Activated naive CD8-positive, alpha-beta T cell treated with anti-CD3 and anti-CD28 coated beads, Interleukin-2, amount 50 U/mL, for 16 hours (primary cell): ENCODE results near the gene NSMCE4A.
"Not testable (repeated sequence)": the region's sequence is repeated elsewhere in the genome, so short reads cannot be mapped to it uniquely, and the experiment has no call there.

ENCODE experiments used
- DNase-seq: peaks from one replicate; pipeline ENCODE4 v3.0.0-alpha.2; 2020; ENCODE audit warnings: low read depth, low spot score

Gene NSMCE4A

DNA sequence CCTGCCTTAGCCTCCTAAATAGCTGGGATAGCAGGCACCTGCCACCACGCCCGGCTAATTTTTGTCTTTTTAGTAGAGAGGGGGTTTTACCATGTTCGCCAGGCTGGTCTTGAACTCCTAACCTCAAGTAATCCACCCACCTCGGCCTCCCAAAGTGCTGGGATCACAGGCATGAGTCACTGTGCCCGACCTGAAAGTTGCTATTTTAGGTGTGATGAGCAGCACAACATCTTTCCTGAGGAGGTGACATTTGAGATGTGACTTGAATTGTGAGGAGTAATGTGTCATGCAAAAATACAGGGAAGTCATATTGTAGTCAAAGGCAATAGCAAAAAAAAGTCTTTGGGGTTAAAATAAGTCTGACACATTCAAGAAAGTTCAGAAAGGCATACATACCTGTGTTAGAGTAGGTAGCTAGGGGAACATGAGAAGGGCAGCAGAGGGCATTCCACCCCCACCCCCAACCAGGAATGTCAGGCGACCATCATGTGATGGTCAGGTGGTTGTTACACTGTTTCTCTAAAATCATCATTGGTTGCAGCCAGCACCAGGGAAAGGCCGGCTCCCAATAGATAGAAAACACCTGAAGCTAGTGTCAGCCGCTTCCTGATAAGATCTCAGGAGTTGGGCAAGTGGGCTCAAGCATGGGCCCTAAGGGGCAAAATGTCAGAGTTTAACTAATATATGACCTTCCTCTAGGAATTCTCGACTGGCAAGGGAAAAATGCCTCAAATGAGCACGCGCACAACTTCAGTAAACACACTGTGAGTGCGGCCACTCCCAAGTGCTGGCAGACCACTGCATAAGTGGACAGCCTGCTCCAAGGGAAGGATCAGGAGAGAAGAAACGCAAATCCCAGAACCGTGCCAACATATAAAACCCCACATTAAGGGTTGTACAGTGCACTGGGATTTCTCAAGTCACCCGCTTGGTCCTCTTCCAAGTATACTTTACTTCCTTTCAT, 13.6 kb upstream of the NSMCE4A start, which contains the start of gene TACC2:
Gene TACC2, plus strand, starts transcription at position 803 of the 964 bp plus-strand sequence. CDS start 32,819 bp downstream, outside the sequence.
- no peak for DNase-seq

- DNase-seq, result no peak
Measured at GRCh38 chr10:121984463-121984862, 9.4 kb upstream of the NSMCE4A start.

DNA sequence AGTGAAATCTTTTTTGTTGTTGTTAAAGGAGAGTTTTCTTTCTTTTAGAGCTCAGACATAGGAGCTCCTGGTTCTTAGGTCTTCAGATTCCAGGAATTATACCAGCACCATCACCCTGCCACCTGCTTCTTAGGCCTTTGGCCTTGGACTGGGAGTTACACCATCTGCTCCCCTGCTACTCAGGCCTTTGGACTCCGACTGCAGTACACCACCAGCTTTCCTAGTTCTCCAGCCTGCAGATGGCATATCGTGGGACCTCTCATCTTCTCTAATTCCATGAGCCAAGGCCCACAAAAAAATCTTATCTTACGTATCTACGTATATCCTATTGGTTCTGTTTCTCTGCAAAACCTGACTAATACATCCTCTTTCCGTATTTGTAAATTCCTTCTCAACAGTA, 8.8 kb upstream of the NSMCE4A start:
- no peak for DNase-seq

DNA sequence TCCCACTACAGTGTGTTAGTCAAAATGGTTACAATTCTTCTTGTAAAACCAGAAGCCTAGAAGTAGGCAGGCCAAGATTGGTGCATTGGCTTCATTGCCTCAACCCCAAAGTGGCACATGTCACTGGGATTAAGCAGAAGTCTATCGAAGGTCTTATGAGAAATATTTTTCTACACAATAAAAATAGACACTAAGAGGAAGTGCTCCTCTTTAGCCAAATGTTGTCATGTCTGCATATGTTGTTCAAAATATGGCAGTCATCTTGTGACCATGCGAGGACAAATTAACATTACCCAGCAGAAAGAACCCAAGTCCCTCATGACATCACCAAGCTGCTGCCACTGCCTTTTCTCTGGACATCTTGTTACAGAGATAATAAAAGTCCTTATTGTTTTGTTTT, 6.3 kb upstream of the NSMCE4A start:
- no peak for DNase-seq

DNA sequence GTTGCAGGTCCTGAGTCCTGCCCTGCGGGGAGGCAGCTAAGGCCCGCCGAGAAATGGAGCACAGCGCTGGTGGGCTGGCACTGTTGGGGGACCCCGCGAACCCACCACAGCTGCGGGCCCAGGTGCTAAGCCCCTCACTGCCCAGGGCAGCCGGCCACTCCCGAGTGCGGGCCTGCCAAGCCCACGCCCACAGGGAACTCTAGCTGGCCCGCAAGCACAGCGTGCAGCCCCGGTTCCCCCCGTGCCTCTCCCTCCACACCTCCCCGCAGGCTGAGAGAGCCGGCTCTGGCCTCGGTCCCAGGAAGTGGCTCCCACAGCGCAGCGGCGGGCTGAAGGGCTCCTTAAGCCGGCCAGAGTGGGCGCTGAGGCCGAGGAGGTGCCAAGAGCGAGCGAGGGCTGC, 3.5 kb upstream of the NSMCE4A start:
- no peak for DNase-seq

- DNase-seq, result no peak
Measured at GRCh38 chr10:121976607-121977006, 1.6 kb upstream of the NSMCE4A start.

DNA sequence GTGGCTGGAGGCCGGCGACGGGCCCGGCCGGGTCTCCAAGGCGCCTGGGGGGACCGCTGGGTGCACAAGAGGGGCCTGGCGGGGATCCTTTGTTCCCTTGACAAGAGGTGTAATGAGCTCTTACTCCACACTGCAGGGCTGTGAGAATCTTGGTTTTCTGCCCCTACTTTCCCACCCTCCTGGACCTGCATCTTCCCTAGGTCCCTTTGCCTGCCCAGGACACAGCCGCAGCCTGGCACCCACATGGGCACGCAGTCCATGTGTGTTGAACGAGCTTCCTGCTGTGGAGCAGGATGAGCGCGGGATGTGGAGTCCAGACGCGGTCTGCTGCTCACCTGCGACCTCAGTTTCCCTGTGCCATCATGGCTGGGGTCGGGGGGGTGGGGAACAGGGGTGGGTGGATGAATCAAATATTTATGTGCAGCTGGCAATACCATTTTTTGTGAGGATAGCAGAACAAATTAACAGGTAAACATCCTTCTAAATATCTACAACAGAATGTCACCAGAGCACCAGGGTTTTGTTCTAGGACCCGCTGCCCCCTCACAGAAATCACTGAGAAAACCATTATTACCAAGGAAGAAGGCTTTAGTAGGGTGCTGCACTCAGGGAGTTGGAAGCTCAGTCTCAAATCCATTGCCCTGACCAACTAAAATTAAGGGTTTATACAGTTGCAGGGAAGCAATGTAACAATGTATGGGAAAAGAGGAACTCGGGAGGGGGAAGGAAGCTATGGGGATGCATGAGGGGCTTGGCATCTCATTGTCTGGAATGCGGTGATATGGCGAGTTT, 474 bp upstream of the NSMCE4A start:
- no peak for DNase-seq

DNA sequence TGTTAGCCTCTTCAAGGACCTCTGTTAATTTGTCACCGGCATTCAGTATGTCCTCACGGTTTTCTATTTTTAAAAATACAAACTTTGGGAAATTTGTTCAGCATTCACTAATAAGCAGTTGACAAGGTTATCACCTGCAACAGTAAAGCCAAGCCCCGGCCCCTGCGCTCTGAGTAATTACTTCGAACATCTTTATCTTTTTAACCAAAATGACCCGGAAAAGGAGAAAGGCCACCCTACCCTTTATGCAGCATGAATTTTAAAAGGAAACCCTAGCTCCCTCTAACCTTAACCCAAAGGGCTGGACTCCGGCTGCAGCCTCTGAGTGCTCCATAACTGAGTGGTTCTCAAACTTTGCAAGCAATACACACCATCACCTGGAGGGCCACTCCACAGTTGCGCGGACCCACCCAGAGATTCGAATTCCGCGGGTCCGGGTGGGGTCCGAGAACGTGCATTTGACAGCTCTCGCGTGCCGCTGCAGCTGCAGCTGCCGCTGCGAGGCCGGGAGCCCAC, 940 bp downstream of the NSMCE4A start:
- no peak for DNase-seq

DNA sequence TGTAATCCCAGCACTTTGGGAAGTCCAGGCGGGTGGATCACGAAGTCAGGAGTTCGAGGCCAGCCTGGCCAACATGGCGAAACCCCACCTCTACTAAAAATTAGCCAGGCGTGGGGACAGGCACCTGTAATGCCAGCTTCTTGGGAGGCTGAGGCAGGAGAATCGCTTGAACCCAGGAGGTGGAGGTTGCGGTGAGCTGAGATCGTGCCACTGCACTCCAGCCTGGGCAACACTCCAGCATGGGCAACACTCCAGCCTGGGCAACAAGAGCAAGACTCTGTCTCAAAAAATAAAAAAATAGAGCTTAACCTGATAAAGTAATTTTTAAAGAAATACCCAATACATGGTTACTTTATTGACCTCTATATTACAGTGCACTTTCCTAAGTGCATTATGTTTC, 5.9 kb downstream of the NSMCE4A start:
- DNase-seq, result not testable (repeated sequence)

- no peak for DNase-seq
Measured at GRCh38 chr10:121965996-121966395, 9.0 kb downstream of the NSMCE4A start.

DNA sequence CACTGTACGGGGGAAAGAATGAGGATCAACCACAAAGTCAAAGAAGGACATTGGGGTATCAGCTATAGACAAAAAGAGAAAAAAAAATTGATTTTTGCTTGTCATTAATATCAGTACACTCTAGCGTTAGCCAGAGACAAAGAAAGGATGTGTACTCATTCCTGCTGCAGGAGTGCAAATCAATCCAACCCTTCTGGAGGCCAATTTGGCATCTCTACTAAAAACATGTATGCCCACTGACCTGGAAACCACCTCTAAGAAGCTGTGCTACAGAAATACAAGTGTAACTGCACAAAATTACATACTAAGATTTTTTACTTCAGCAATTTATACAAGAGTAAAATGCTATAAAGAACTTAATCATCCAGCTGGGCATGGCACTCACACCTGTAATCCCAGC, 13.6 kb downstream of the NSMCE4A start:
- DNase-seq, result no peak

DNA sequence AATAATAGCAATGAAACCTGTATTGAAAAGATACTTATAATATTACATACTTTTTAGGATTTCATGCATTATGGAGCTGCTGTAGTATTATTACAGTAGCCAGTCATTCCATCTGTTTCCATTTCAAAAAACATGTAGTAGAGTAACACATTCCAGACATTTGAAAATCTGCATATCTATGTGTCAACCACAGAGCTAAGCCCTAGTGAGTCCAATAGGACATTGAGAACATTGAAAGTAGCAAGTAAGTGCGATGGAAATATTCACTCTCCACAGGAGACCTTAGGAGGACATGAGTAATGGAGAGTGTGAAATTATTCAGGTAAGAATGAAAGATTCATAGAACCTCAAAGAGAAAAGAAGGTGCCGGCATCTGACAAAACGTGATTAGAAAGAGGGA, 15.3 kb downstream of the NSMCE4A start:
- no peak for DNase-seq

- DNase-seq, result no peak
Measured at GRCh38 chr10:121956111-121957061, 18.6 kb downstream of the NSMCE4A start.

DNA sequence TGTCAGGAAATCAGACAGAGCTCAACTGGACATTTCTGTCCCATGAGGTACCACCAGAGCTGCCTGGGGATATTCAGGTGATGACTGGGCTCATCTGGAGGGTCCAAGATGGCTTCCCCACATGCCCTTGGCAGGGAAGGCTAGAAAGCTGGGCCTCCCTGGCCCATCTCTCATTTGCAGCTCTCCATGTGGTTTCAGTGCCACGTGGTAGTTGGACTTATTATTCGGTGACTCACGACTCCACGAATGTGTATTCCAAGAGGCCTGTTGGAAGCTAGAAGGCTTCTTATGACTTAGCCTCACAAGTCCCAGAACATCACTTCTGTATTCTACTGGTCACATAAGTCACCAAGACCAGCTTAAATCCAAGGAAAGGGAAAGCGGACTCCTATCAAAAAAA, 22.8 kb downstream of the NSMCE4A start:
- DNase-seq, result no peak

- DNase-seq, result no peak
Measured at GRCh38 chr10:121949451-121949850, 25.6 kb downstream of the NSMCE4A start.

- DNase-seq, result no peak
Measured at GRCh38 chr10:121949049-121949448, 26.0 kb downstream of the NSMCE4A start.

GRCh38 chr10:121947343-121948330, 27.4 kb downstream of the NSMCE4A start:
- DNase-seq, result no peak

DNA sequence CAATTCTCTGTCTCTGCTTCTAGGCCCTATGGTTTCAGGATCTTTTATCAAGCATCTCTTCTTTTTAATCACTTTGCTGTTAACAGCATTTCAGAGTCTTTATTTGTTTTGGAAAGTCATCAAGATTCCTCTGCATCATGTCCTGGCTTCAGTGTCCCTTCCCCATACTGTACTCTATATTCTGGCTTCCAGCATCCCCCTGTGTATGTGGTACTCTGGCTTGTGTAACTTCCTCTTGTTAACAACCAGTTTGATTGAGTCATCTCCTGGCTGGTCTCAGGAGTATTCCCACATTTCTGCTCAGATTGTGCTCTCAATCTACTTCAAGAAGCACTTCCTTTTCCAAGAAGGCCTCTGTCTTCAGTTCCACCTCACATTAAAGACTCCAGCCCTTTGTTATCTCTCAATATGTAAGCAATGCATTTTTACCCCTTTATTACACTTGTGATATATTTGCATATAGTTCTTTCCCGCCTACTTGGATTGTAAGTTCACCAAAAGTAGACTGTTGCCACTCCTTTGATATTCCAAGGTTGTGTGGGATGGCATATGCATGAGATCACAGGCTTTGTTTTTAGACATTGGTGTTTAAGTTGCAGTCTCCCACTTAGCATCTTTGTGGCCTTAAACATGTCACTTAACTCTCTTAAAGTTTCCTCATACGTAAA, 32.1 kb downstream of the NSMCE4A start:
- DNase-seq, result no peak

DNA sequence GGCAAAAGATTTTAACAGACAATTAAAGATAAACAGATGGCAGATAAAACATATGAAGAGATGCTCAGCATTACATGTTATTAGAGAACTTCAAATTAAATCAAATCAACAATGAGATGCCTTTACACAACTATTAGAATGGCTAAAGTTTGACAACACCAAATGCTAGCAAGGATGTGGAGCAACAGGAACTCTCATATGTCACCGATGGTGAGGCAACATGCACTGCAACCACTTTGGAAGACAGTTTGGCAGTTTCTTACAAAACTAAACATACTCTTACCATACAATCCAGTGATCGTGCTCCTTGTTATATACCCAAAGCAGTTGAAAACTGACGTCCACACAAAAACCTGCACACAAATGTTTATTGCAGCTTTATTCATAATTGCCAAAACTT, 33.5 kb downstream of the NSMCE4A start:
- no peak for DNase-seq
